ENCODE results near the gene PROP1.

GRCh38 chr5:177992466-177992865 lies 3.6 kb downstream of the PROP1 start:
- TF ChIP-seq REST (IDR thresholded peaks at IDR 0.05; ENCODE audit: low read depth) (no peak), FOSL1 (IDR thresholded peaks at IDR 0.05; ENCODE audit: low read depth) (no peak), CEBPB (IDR thresholded peaks at IDR 0.05; ENCODE audit: low read depth) (no peak), YY1 (IDR thresholded peaks at IDR 0.05; ENCODE audit: extremely low read depth, insufficient replicate concordance, low read depth, low read length) (no peak), CTCF (IDR thresholded peaks at IDR 0.05 in 2 of 3, conservative IDR thresholded peaks at IDR 0.05 in 1 of 3; ENCODE audit: borderline replicate concordance in 1 of 3, insufficient read depth in 1 of 3, low read depth in 2 of 3, low read length in 2 of 3) (no peak), SIN3A (IDR thresholded peaks at IDR 0.05; ENCODE audit: low read depth) (no peak), POLR2A (IDR thresholded peaks at IDR 0.05; ENCODE audit: borderline replicate concordance, extremely low read depth, insufficient read depth, insufficient read length) (no peak), ZFX (IDR thresholded peaks at IDR 0.05) (no peak)
